ENCODE data around the gene CRELD1.

DNA sequence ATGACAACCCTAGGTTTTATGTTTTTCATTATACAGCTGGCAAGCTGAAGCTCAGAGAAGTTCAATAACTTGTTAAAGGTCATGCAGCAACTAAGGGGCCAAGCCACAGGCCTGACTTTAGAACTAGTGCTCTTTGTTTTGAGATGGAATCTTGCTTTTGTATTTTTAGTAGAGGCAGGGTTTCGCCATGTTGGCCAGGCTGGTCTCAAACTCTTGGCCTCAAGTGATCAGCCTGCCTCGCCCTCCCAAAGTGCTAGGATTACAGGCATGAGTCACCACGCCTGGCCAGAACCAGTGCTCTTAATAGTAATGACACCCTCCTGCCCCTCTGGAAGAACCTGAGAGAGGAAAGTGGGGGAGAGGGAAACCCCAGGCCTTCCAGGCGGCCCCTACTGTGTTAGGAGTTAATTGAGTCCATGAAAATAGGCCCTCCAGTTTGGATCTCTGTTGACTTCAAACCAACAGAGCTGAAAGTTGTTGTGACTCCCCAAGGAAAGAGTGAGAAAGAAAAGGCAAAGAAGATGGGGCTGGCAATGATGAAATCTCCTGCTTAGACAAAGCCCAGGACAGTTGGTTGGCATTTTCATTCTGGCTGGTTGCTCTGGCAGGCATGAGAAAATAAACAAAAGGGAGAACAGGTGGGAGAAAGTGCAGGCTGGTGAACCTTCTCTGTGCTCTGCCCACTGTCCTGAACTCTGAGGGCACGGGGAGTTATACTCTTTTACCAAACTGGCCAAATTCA lies 22.1 kb downstream of the CRELD1 start:
- TF ChIP-seq EZH2phosphoT487 (IDR thresholded peaks at IDR 0.05; ENCODE audit: borderline replicate concordance, low read depth): no peak
- TF ChIP-seq, protein P1, sequence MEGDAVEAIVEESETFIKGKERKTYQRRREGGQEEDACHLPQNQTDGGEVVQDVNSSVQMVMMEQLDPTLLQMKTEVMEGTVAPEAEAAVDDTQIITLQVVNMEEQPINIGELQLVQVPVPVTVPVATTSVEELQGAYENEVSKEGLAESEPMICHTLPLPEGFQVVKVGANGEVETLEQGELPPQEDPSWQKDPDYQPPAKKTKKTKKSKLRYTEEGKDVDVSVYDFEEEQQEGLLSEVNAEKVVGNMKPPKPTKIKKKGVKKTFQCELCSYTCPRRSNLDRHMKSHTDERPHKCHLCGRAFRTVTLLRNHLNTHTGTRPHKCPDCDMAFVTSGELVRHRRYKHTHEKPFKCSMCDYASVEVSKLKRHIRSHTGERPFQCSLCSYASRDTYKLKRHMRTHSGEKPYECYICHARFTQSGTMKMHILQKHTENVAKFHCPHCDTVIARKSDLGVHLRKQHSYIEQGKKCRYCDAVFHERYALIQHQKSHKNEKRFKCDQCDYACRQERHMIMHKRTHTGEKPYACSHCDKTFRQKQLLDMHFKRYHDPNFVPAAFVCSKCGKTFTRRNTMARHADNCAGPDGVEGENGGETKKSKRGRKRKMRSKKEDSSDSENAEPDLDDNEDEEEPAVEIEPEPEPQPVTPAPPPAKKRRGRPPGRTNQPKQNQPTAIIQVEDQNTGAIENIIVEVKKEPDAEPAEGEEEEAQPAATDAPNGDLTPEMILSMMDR (IDR thresholded peaks at IDR 0.05): no peak
- no peak for TF ChIP-seq POLR2AphosphoS5 (IDR thresholded peaks at IDR 0.05; ENCODE audit: low read depth, low read length)
- TF ChIP-seq RCOR1 (IDR thresholded peaks at IDR 0.05; ENCODE audit: low read length): no peak
- no peak for TF ChIP-seq SIN3A (IDR thresholded peaks at IDR 0.05; ENCODE audit: borderline replicate concordance, low read depth, low read length)
- no peak for TF ChIP-seq MEF2A (IDR thresholded peaks at IDR 0.05; ENCODE audit: borderline replicate concordance, low read depth)
- TF ChIP-seq YY1 (IDR thresholded peaks at IDR 0.05; ENCODE audit: low read depth): no peak
- no peak for TF ChIP-seq JUND (IDR thresholded peaks at IDR 0.05)
- TF ChIP-seq TCF12 (IDR thresholded peaks at IDR 0.05): no peak
- TF ChIP-seq CHD2 (IDR thresholded peaks at IDR 0.05; ENCODE audit: low read length, partially characterized antibody): no peak
- TF ChIP-seq, protein P2, sequence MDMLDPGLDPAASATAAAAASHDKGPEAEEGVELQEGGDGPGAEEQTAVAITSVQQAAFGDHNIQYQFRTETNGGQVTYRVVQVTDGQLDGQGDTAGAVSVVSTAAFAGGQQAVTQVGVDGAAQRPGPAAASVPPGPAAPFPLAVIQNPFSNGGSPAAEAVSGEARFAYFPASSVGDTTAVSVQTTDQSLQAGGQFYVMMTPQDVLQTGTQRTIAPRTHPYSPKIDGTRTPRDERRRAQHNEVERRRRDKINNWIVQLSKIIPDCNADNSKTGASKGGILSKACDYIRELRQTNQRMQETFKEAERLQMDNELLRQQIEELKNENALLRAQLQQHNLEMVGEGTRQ (IDR thresholded peaks at IDR 0.05; ENCODE audit: borderline replicate concordance, low read depth, low read length): no peak
- TF ChIP-seq FOXJ3 (CRISPR knock-in tag; IDR thresholded peaks at IDR 0.05): no peak
- TF ChIP-seq TAF1 (IDR thresholded peaks at IDR 0.05; ENCODE audit: borderline replicate concordance, low read depth, low read length): no peak
- TF ChIP-seq GATA2 (CRISPR knock-in tag; IDR thresholded peaks at IDR 0.05): no peak; the same call in 1 of the 2 replicates
